Mesodermal cell (in vitro differentiated cells): Measurements from ENCODE around the gene CARD19.
"Not testable (repeated sequence)": the region's sequence is repeated elsewhere in the genome, so short reads cannot be mapped to it uniquely, and the experiment has no call there.

Experiments
- H3K27ac ChIP-seq: 2 replicates; pipeline ENCODE4 v1.7.0; 2013; ENCODE audit warnings: mild to moderate bottlenecking, low read depth, low read length, moderate library complexity; ENCODE audit not compliant: severe bottlenecking
- H3K36me3 ChIP-seq: 2 replicates; pipeline ENCODE4 v1.7.1; 2013; ENCODE audit warnings: mild to moderate bottlenecking, low read length, moderate library complexity; ENCODE audit not compliant: control insufficient read depth, insufficient read depth
- H3K4me1 ChIP-seq: one replicate; pipeline ENCODE4 v1.7.1; 2013; ENCODE audit warnings: mild to moderate bottlenecking, low read length; ENCODE audit not compliant: insufficient read depth, control insufficient read depth, poor library complexity, severe bottlenecking
- H3K4me3 ChIP-seq: 2 replicates; pipeline ENCODE4 v1.7.0; 2013; ENCODE audit warnings: low read length, control low read depth, mild to moderate bottlenecking; ENCODE audit not compliant: insufficient read depth, poor library complexity, severe bottlenecking; ENCODE audit errors: extremely low read depth
- H3K9me3 ChIP-seq: 2 replicates; pipeline ENCODE4 v1.7.1; 2013; ENCODE audit warnings: mild to moderate bottlenecking, low read length, moderate library complexity; ENCODE audit not compliant: control insufficient read depth
- WGBS, 2 experiments: methylation state at CpG; one replicate each; pipeline ENCODE4 v1.1.5; 2013; ENCODE audit warnings: missing lambda C conversion rate in 2 of 2; ENCODE audit not compliant: insufficient coverage in 2 of 2; 5-methylcytosine and 5-hydroxymethylcytosine counted together

The CARD19 gene

GRCh38 chr9:93111001-93111370, 15.0 kb downstream of the CARD19 start:
- WGBS, 2 experiments: 93 to 96% methylated on average over 11 of the region's 11 CpGs
- H3K4me1 ChIP-seq: no peaks in the 10 kb centered on the region
- H3K27ac ChIP-seq: no peak overlapping the region
- H3K9me3 ChIP-seq: no peaks in the 10 kb centered on the region
- H3K4me3 ChIP-seq: no peak overlapping the region
- peaks cover 25% of the 10 kb centered on the region for H3K36me3 ChIP-seq

DNA sequence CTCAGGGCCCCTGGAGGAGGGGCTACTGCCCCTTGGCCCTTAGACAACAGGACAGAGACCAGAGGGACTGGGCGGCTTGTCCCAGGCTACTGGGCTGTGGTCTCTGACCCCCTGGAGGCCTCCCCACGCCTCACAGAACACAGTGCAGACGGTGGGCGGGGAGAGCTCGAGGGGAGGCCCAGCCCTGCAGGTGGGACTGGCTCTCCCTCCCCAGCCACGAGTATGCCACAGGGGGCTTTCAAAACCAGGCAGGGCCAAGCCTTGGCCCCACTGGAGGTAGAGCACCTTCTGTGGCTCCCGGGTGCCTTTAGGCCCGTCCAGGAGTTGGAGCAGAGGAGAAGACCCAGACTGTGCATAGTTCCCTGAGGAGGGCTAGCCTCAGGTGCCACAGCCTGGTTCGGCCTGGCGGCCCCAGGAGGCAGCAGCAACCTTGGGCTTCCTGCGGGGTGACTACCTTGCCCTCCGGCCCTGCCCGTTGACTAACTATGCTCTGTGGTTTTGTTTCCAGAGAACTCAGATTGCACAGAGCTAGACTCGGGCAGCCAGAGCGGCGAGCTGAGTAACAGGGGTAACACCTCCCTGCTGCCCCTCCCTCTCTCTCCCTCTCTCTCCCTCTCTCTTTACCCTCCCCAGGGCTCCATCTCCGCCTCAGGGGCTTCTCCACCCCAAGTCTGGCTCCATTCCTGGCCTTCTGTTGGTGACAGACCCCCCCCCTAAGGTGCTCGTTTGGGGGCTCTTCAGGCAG, 15.5 kb downstream of the CARD19 start:
- Histone ChIP-seq H3K27ac (no peak overlapping the region), H3K36me3 (peaks cover 25% of the 10 kb centered on the region), H3K9me3 (no peaks in the 10 kb centered on the region), H3K4me3 (no peak overlapping the region), H3K4me1 (no peaks in the 10 kb centered on the region)
- WGBS, 2 experiments: 89 to 92% methylated on average over 16 to 18 of the region's 18 CpGs

DNA sequence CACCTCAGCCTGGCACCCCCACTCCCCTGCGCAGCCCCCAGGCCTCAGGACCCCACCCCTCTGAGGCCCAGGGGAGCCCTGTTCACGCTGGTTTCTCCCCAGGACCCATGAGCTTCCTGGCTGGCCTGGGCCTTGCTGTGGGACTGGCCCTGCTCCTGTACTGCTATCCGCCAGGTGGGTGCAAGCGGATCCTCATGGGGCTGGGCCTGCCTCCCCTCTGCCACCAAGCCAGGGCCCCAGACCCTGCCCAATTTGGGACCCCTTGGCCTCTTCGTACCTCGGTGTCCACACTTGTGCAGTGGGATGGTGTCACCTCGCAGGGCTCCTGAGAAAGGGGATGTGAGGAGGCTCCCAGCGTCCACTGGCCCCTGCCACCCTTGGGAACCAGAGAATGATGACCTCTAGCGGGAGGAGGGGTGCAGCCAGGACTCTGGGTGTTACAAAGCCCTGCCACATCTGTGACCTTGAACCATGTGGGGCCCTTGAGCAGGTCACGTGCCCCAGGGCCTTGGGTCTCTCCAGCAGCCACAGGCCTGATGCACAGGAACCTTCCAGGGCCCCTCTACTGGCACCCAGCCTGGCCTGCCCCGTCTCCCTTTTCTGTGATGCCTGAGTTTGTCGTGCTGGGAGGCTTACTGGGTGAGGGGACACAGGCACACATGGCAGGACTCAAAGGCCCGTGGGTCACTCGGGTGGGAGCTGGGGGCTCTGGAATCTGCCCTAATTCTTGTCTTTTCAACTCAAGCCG, 16.3 kb downstream of the CARD19 start:
- Histone ChIP-seq H3K4me3 (no peak overlapping the region), H3K27ac (no peak overlapping the region), H3K9me3 (no peaks in the 10 kb centered on the region), H3K4me1 (no peaks in the 10 kb centered on the region), H3K36me3 (peaks cover 25% of the 10 kb centered on the region)
- WGBS, 2 experiments: 82 to 92% methylated on average over 12 to 15 of the region's 15 CpGs

- no peak overlapping the region for H3K4me3 ChIP-seq
- WGBS, 2 experiments: 78 to 92% methylated on average over 6 to 7 of the region's 13 CpGs
- no peaks in the 10 kb centered on the region for H3K9me3 ChIP-seq
- H3K27ac ChIP-seq: no peak overlapping the region
- H3K36me3 ChIP-seq: peaks cover 22% of the 10 kb centered on the region
- no peaks in the 10 kb centered on the region for H3K4me1 ChIP-seq
These were observed 16.9 kb downstream of the CARD19 start for GRCh38 chr9:93112864-93113389.

DNA sequence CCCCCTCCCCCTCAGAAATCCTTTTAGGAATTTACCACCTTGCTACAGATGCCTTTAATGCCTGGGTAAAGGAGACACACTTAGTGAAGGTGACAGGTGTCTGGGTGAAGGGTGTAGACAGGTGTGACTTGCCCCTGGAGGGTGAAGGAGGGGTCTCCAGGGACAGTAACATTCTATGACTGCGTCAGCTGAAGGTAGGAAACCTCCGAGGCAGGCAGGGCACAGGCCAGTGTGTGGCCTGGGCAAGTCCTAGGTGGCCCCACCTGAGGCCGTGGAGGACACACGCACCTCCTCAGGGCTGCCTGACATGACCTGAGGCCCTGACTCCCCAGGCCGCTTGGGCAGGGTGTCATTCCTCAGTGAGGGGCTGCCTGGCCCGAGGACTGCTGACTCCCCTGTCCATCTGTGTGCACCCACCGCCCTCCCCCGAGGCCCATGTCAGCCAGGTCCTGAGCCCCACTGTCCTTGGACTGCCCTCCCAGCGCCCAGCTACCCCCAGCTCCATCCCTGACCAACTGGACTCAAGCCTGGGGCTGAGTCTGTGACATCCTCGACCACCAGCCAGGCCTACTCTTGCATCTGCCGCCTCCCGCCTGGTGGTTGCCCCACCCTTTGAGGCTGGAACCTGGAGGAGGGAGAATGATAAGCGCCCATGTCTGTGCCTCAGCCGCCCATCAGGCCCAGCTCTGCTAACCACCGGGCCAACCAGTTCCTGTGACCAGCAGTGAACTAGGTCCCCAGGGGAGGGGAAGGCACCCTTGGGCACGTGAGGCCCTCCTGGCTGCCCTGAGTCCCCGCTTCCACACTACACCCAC, 18.4 kb downstream of the CARD19 start:
- no peaks in the 10 kb centered on the region for H3K9me3 ChIP-seq
- no peaks in the 10 kb centered on the region for H3K4me1 ChIP-seq
- WGBS, 2 experiments: 92 to 96% methylated on average over 13 to 17 of the region's 17 CpGs
- H3K36me3 ChIP-seq: peaks cover 22% of the 10 kb centered on the region
- H3K27ac ChIP-seq: no peak overlapping the region
- H3K4me3 ChIP-seq: no peak overlapping the region

- no peak overlapping the region for H3K4me3 ChIP-seq
- peaks cover 18% of the 10 kb centered on the region for H3K36me3 ChIP-seq
- no peaks in the 10 kb centered on the region for H3K4me1 ChIP-seq
- H3K27ac ChIP-seq: no peak overlapping the region
- no peaks in the 10 kb centered on the region for H3K9me3 ChIP-seq
- 88 to 96% methylated on average over 5 of the region's 5 CpGs for WGBS, 2 experiments
These were observed 18.9 kb downstream of the CARD19 start for GRCh38 chr9:93114984-93115335.

GRCh38 chr9:93115486-93116071, 19.6 kb downstream of the CARD19 start:
- Histone ChIP-seq H3K4me1 (no peaks in the 10 kb centered on the region), H3K27ac (no peak overlapping the region), H3K4me3 (no peak overlapping the region), H3K9me3 (no peaks in the 10 kb centered on the region), H3K36me3 (peaks cover 13% of the 10 kb centered on the region)
- 67 to 75% methylated on average over 1 to 3 of the region's 3 CpGs for WGBS, 2 experiments

DNA sequence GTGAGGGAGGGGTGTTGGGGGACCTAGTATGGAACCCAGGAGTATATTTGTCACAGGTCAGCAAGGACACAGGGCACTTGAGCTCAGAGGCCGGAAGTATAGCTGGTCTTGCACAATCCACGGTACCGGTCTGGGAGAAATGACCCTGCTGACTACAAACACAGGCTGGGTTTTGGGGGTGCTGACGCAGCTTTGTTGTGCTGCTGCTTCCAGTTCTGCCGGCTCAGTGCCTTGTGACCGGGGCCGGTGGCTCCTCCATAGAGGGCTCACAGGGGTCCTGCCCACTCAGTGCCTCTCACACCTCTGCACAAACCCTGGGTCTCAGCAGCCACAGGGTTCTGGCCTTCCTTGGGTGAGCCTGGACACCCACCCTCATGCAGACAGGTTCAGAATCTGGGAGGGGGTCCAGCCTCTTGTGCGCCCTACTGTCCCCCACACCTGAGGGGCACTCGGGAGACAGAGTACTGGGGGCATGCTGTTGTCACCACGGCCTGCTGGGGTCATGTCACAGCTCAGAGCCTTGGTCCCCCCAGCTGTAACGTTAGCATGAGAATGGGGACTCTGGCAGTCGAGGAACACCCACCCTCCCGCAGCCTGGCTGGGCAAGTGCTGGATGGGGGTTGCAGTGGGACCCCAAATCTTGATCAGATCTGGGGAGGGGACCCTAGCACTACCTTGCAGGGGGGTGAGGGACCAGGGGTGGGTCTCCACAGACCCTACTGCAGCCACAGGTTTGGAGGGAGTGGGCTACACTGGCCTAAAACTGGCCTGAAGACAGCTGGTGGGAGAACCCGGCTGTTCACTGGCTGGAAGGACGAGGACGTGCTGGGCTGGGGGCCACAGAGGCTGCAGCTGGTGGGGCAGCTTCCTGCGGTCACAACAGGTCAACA, 20.3 kb downstream of the CARD19 start:
- peaks cover 12% of the 10 kb centered on the region for H3K36me3 ChIP-seq

GRCh38 chr9:93117521-93117920, 21.5 kb downstream of the CARD19 start:
- not testable (repeated sequence) for H3K4me3 ChIP-seq

More for the DNA sequence above, 20.3 kb downstream of the CARD19 start:
- Histone ChIP-seq H3K4me1 (no peaks in the 10 kb centered on the region), H3K9me3 (no peaks in the 10 kb centered on the region), H3K27ac (no peak overlapping the region), H3K4me3 (no peak overlapping the region)
- whole genome bisulfite sequencing, 2 experiments: 66 to 68% methylated on average over 17 of the region's 17 CpGs

More at GRCh38 chr9:93117521-93117920, 21.5 kb downstream of the CARD19 start:
- H3K27ac ChIP-seq, H3K4me1 ChIP-seq, H3K9me3 ChIP-seq: not testable (repeated sequence)
- 89 to 94% methylated on average over 9 of the region's 9 CpGs for WGBS, 2 experiments
- H3K36me3 ChIP-seq: peaks cover 15% of the 10 kb centered on the region
